Measurements from ENCODE around the gene PDE4B. TPM values are rescaled to one million over a fixed set of nuclear protein-coding genes. Genes with fewer than 3 reads are reported as not detected.

The PDE4B gene
- total RNA-seq, 2 experiments from 2014 or later, result 2.4 to 3.1 TPM

GRCh38 chr1:66346057-66346795 is 553.5 kb downstream of the PDE4B start:
- Histone ChIP-seq H3K36me3 (ENCODE audit: insufficient read depth, low read length) (no peaks in the 10 kb centered on the region; the same call in 1 of the 2 replicates), H3K79me2 (ENCODE audit: insufficient read depth, low read depth, low read length) (peaks cover 87% of the 10 kb centered on the region), H2AFZ (ENCODE audit: low read length) (no peak overlapping the region), H3K4me3 (ENCODE audit: low read depth, low read length, poor library complexity, severe bottlenecking) (no peak overlapping the region), H3K9me3 (ENCODE audit: low read length) (peaks cover 3% of the 10 kb centered on the region; the same call in 1 of the 2 replicates), H3K4me2 (ENCODE audit: low read length) (no peak overlapping the region), H3K4me1 (ENCODE audit: insufficient read depth, low read length, poor library complexity, severe bottlenecking) (peaks cover 83% of the 10 kb centered on the region), H4K20me1 (ENCODE audit: insufficient read depth, low read length) (no peaks in the 10 kb centered on the region), H3K9me2 (ENCODE audit: insufficient read depth, low read length) (no peaks in the 10 kb centered on the region), H3K27ac (ENCODE audit: low read depth, low read length, poor library complexity, severe bottlenecking) (no peak overlapping the region)
- no TSS peak for BruUV-seq (replicated peaks)
- DNase-seq (ENCODE audit: low spot score), result no peak
- TF ChIP-seq EZH2phosphoT487 (IDR thresholded peaks at IDR 0.05; ENCODE audit: borderline replicate concordance, low read depth, low read length) (no peak), CTCF (conservative IDR thresholded peaks at IDR 0.05; ENCODE audit: low read length) (no peak)
- intact Hi-C loops (cut with micrococcal nuclease; ENCODE audit: unreplicated experiment), result no loop called here
- POLR2A ChIA-PET, result interaction anchor here (0.9 to 7.3 kb wide), 11 partner anchors 10 to 103 kb away, joined by 3 to 97 read pairs (median 3); no protein-coding TSS in a partner anchor
- CTCF ChIA-PET (ENCODE audit: unreplicated experiment), result interaction anchor here (0.7 to 1.6 kb wide), 2 partner anchors 8 to 71 kb away, joined by 3 to 6 read pairs; no protein-coding TSS in a partner anchor

- POLR2A ChIA-PET, result interaction anchor here (0.9 to 7.3 kb wide), 15 partner anchors 9 to 104 kb away, joined by 3 to 97 read pairs (median 3); no protein-coding TSS in a partner anchor
- Histone ChIP-seq H3K79me2 (ENCODE audit: insufficient read depth, low read depth, low read length) (peaks cover 81% of the 10 kb centered on the region), H3K9me3 (ENCODE audit: low read length) (peaks cover 3% of the 10 kb centered on the region; the same call in 1 of the 2 replicates), H2AFZ (ENCODE audit: low read length) (no peak overlapping the region), H3K4me3 (ENCODE audit: low read depth, low read length, poor library complexity, severe bottlenecking) (no peak overlapping the region), H4K20me1 (ENCODE audit: insufficient read depth, low read length) (no peaks in the 10 kb centered on the region), H3K27ac (ENCODE audit: low read depth, low read length, poor library complexity, severe bottlenecking) (no peak overlapping the region), H3K4me1 (ENCODE audit: insufficient read depth, low read length, poor library complexity, severe bottlenecking) (peaks cover 83% of the 10 kb centered on the region), H3K4me2 (ENCODE audit: low read length) (no peak overlapping the region), H3K9me2 (ENCODE audit: insufficient read depth, low read length) (no peaks in the 10 kb centered on the region), H3K36me3 (ENCODE audit: insufficient read depth, low read length) (no peaks in the 10 kb centered on the region; the same call in 1 of the 2 replicates)
- intact Hi-C loops (cut with micrococcal nuclease; ENCODE audit: unreplicated experiment), result no loop called here
- DNase-seq (ENCODE audit: low spot score), result no peak
- CTCF ChIA-PET (ENCODE audit: unreplicated experiment), result interaction anchor here (0.7 to 1.6 kb wide), 3 partner anchors 9 to 71 kb away, joined by 3 to 6 read pairs (median 3); no protein-coding TSS in a partner anchor
- BruUV-seq (replicated peaks), result no TSS peak
- TF ChIP-seq CTCF (conservative IDR thresholded peaks at IDR 0.05; ENCODE audit: low read length) (no peak), EZH2phosphoT487 (IDR thresholded peaks at IDR 0.05; ENCODE audit: borderline replicate concordance, low read depth, low read length) (no peak)
Measured at GRCh38 chr1:66346873-66347272, 554.2 kb downstream of the PDE4B start.
